WTC11 (cell line): ENCODE data around the gene DSN1. TPM values are rescaled to one million over a fixed set of nuclear protein-coding genes. Genes with fewer than 3 reads are reported as not detected.

Source experiments
- ATAC-seq: fragments of 200-7000 bp; cut with Tn5 transposase; 2 replicates; pipeline ENCODE4 v1.10.0; 2021; ENCODE audit warnings: mild to moderate bottlenecking, moderate library complexity
- CTCF ChIA-PET: fragments of 300-600 bp; sonication (Branson Sonifier 250); formaldehyde crosslinking; loops from one replicate; lab custom pipeline; 2021; ENCODE audit warnings: antibody characterized with exemption; lab: Charles Lee
- POLR2A ChIA-PET: fragments of 350-600 bp; sonication (Branson Sonifier 250); formaldehyde crosslinking; loops from one replicate; lab custom pipeline; 2021; ENCODE audit warnings: antibody characterized with exemption; lab: Charles Lee
- DNase-seq: peaks from one replicate; pipeline ENCODE4 v3.0.0; 2021; ENCODE audit warnings: low spot score
- H3K27ac Mint-ChIP-seq: 2 replicates; pipeline ENCODE4 v1.8.0; 2021; ENCODE audit warnings: mixed read lengths
- H3K27me3 Mint-ChIP-seq: 2 replicates; pipeline ENCODE4 v1.8.0; 2021; ENCODE audit warnings: low read depth, mild to moderate bottlenecking, moderate library complexity, mixed read lengths
- H3K36me3 Mint-ChIP-seq: 2 replicates; pipeline ENCODE4 v1.8.0; 2021; ENCODE audit warnings: mixed read lengths
- H3K4me1 Mint-ChIP-seq: 2 replicates; pipeline ENCODE4 v1.8.0; 2022; ENCODE audit warnings: mixed read lengths
- H3K4me3 Mint-ChIP-seq: 2 replicates; pipeline ENCODE4 v1.8.0; 2021; ENCODE audit warnings: mild to moderate bottlenecking, moderate library complexity, mixed read lengths
- H3K9me3 Mint-ChIP-seq: 2 replicates; pipeline ENCODE4 v1.8.0; 2021; ENCODE audit warnings: mixed read lengths
- ESRRA ChIP-seq: sonication (generic); formaldehyde crosslinking; IDR thresholded peaks from 2 replicates; pipeline ENCODE4 v1.8.1; 2022; ENCODE audit warnings: mild to moderate bottlenecking, missing genetic modification reagents, borderline replicate concordance
- FOXK1 ChIP-seq: sonication (generic); formaldehyde crosslinking; IDR thresholded peaks from 2 replicates; pipeline ENCODE4 v1.8.0; 2022; ENCODE audit warnings: mild to moderate bottlenecking, moderate library complexity, missing genetic modification reagents
- FOXP1 ChIP-seq: sonication (generic); formaldehyde crosslinking; IDR thresholded peaks from 2 replicates; pipeline ENCODE4 v1.8.0; 2022; ENCODE audit warnings: missing genetic modification reagents, mild to moderate bottlenecking, moderate library complexity, borderline replicate concordance
- JAZF1 ChIP-seq: fragments of 250-450 bp; sonication (Bioruptor Pico); IDR thresholded peaks from 2 replicates; pipeline ENCODE4 v1.9.0; 2021; ENCODE audit warnings: moderate library complexity, mild to moderate bottlenecking, inconsistent platforms
- MXD4 ChIP-seq: fragments of 250-450 bp; sonication (Bioruptor Pico); IDR thresholded peaks from 2 replicates; pipeline ENCODE4 v1.8.0; 2021; ENCODE audit warnings: mild to moderate bottlenecking, moderate library complexity, borderline replicate concordance
- NFE2L1 ChIP-seq: sonication (generic); formaldehyde crosslinking; IDR thresholded peaks from 2 replicates; pipeline ENCODE4 v1.8.1; 2023; ENCODE audit warnings: missing genetic modification reagents
- NR1H2 ChIP-seq: sonication (generic); formaldehyde crosslinking; IDR thresholded peaks from 2 replicates; pipeline ENCODE4 v1.9.0; 2021; ENCODE audit warnings: mild to moderate bottlenecking, moderate library complexity, missing genetic modification reagents
- NR3C1 ChIP-seq: sonication (generic); formaldehyde crosslinking; conservative IDR thresholded peaks from 2 replicates; pipeline ENCODE4 v1.8.1; 2023; ENCODE audit warnings: low read depth, mild to moderate bottlenecking, missing genetic modification reagents
- OVOL2 ChIP-seq: fragments of 250-450 bp; sonication (Bioruptor Pico); IDR thresholded peaks from 2 replicates; pipeline ENCODE4 v1.9.0; 2021; ENCODE audit warnings: mild to moderate bottlenecking, borderline replicate concordance
- RELA ChIP-seq: sonication (generic); formaldehyde crosslinking; IDR thresholded peaks from 2 replicates; pipeline ENCODE4 v1.8.1; 2022; ENCODE audit warnings: missing genetic modification reagents, mild to moderate bottlenecking, borderline replicate concordance
- TCF7 ChIP-seq: sonication (generic); formaldehyde crosslinking; IDR thresholded peaks from 2 replicates; pipeline ENCODE4 v1.8.0; 2022; ENCODE audit warnings: mild to moderate bottlenecking, low read depth, missing genetic modification reagents, moderate library complexity
- TEAD4 ChIP-seq: sonication (generic); formaldehyde crosslinking; IDR thresholded peaks from 2 replicates; pipeline ENCODE4 v1.8.0; 2022; ENCODE audit warnings: mild to moderate bottlenecking, missing genetic modification reagents
- TP53 ChIP-seq: sonication (generic); formaldehyde crosslinking; IDR thresholded peaks from 2 replicates; pipeline ENCODE4 v1.8.1; 2023; ENCODE audit warnings: mild to moderate bottlenecking, missing genetic modification reagents
- ZNF263 ChIP-seq: sonication (generic); formaldehyde crosslinking; IDR thresholded peaks from 2 replicates; pipeline ENCODE4 v1.8.1; 2022; ENCODE audit warnings: low read depth, mild to moderate bottlenecking, moderate library complexity, missing genetic modification reagents
- total RNA-seq: library from RNA; stranded (reverse); gene quantifications from 3 replicates; pipeline ENCODE4 v1.2.3, GENCODE V29; 2021
- TF ChIP-seq, protein P1 (sequence below): sonication (generic); formaldehyde crosslinking; IDR thresholded peaks from 2 replicates; pipeline ENCODE4 v1.8.0; 2022; ENCODE audit warnings: mild to moderate bottlenecking, missing genetic modification reagents
- TF ChIP-seq, protein P2 (sequence below): fragments of 250-450 bp; sonication (Bioruptor Pico); IDR thresholded peaks from 2 replicates; pipeline ENCODE4 v1.8.0; 2021; ENCODE audit warnings: mild to moderate bottlenecking
- TF ChIP-seq, protein P3 (sequence below): fragments of 200-600 bp; IDR thresholded peaks from 2 replicates; pipeline ENCODE4 v1.8.0; 2022; ENCODE audit warnings: antibody characterized with exemption
- TF ChIP-seq, protein P4 (sequence below): sonication (generic); formaldehyde crosslinking; IDR thresholded peaks from 2 replicates; pipeline ENCODE4 v1.8.1; 2022; ENCODE audit warnings: mild to moderate bottlenecking, moderate library complexity, missing genetic modification reagents
- TF ChIP-seq, protein P5 (sequence below): fragments of 250-450 bp; sonication (Bioruptor Pico); conservative IDR thresholded peaks from 2 replicates; pipeline ENCODE4 v1.9.0; 2021; ENCODE audit warnings: mild to moderate bottlenecking
- TF ChIP-seq, protein P6 (sequence below): sonication (generic); formaldehyde crosslinking; IDR thresholded peaks from 2 replicates; pipeline ENCODE4 v1.8.1; 2023; ENCODE audit warnings: mild to moderate bottlenecking, missing genetic modification reagents

Gene DSN1
- total RNA-seq, 1 experiment from 2014 or later, result 27.0 TPM

DNA sequence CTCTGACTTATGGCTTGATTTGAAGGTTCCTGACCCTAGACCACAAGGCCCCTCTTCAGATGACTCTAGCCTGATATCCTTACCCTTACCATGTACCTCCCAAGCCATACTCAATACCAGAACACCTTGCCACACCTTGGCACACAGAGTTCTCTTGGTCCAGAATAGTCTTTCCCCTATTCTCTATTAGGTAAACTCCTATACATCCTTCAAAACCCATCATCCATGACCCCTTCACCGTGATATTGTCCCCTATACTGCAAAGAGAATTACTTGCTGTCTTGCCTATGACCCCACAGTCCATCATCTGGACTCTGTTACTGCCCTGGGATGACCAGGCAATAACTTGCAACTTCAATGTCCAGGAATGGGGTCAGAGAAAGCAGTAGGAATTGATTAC lies 31.8 kb upstream of the DSN1 start:
- TF ChIP-seq JAZF1 (CRISPR knock-in tag), result no peak
- TF ChIP-seq, protein P1, sequence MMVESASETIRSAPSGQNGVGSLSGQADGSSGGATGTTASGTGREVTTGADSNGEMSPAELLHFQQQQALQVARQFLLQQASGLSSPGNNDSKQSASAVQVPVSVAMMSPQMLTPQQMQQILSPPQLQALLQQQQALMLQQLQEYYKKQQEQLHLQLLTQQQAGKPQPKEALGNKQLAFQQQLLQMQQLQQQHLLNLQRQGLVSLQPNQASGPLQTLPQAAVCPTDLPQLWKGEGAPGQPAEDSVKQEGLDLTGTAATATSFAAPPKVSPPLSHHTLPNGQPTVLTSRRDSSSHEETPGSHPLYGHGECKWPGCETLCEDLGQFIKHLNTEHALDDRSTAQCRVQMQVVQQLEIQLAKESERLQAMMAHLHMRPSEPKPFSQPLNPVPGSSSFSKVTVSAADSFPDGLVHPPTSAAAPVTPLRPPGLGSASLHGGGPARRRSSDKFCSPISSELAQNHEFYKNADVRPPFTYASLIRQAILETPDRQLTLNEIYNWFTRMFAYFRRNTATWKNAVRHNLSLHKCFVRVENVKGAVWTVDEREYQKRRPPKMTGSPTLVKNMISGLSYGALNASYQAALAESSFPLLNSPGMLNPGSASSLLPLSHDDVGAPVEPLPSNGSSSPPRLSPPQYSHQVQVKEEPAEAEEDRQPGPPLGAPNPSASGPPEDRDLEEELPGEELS (CRISPR knock-in tag), result no peak
- TF ChIP-seq, protein P2, sequence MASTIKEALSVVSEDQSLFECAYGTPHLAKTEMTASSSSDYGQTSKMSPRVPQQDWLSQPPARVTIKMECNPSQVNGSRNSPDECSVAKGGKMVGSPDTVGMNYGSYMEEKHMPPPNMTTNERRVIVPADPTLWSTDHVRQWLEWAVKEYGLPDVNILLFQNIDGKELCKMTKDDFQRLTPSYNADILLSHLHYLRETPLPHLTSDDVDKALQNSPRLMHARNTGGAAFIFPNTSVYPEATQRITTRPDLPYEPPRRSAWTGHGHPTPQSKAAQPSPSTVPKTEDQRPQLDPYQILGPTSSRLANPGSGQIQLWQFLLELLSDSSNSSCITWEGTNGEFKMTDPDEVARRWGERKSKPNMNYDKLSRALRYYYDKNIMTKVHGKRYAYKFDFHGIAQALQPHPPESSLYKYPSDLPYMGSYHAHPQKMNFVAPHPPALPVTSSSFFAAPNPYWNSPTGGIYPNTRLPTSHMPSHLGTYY (CRISPR knock-in tag), result no peak
- no peak for TF ChIP-seq FOXP1 (CRISPR knock-in tag)
- TF ChIP-seq, protein P3, sequence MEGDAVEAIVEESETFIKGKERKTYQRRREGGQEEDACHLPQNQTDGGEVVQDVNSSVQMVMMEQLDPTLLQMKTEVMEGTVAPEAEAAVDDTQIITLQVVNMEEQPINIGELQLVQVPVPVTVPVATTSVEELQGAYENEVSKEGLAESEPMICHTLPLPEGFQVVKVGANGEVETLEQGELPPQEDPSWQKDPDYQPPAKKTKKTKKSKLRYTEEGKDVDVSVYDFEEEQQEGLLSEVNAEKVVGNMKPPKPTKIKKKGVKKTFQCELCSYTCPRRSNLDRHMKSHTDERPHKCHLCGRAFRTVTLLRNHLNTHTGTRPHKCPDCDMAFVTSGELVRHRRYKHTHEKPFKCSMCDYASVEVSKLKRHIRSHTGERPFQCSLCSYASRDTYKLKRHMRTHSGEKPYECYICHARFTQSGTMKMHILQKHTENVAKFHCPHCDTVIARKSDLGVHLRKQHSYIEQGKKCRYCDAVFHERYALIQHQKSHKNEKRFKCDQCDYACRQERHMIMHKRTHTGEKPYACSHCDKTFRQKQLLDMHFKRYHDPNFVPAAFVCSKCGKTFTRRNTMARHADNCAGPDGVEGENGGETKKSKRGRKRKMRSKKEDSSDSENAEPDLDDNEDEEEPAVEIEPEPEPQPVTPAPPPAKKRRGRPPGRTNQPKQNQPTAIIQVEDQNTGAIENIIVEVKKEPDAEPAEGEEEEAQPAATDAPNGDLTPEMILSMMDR, result no peak
- no peak for TF ChIP-seq MXD4 (CRISPR knock-in tag)
- TF ChIP-seq RELA (CRISPR knock-in tag), result no peak
- no peak for TF ChIP-seq NR3C1 (CRISPR knock-in tag)
- TF ChIP-seq NR1H2 (CRISPR knock-in tag), result no peak
- TF ChIP-seq OVOL2 (CRISPR knock-in tag), result no peak
- TF ChIP-seq, protein P4, sequence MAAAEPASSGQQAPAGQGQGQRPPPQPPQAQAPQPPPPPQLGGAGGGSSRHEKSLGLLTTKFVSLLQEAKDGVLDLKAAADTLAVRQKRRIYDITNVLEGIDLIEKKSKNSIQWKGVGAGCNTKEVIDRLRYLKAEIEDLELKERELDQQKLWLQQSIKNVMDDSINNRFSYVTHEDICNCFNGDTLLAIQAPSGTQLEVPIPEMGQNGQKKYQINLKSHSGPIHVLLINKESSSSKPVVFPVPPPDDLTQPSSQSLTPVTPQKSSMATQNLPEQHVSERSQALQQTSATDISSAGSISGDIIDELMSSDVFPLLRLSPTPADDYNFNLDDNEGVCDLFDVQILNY, result no peak
- no peak for TF ChIP-seq ESRRA (CRISPR knock-in tag)
- no peak for TF ChIP-seq TP53 (CRISPR knock-in tag)
- no peak for TF ChIP-seq TCF7 (CRISPR knock-in tag)
- no peak for TF ChIP-seq FOXK1
- TF ChIP-seq NFE2L1 (CRISPR knock-in tag), result no peak
- TF ChIP-seq, protein P5, sequence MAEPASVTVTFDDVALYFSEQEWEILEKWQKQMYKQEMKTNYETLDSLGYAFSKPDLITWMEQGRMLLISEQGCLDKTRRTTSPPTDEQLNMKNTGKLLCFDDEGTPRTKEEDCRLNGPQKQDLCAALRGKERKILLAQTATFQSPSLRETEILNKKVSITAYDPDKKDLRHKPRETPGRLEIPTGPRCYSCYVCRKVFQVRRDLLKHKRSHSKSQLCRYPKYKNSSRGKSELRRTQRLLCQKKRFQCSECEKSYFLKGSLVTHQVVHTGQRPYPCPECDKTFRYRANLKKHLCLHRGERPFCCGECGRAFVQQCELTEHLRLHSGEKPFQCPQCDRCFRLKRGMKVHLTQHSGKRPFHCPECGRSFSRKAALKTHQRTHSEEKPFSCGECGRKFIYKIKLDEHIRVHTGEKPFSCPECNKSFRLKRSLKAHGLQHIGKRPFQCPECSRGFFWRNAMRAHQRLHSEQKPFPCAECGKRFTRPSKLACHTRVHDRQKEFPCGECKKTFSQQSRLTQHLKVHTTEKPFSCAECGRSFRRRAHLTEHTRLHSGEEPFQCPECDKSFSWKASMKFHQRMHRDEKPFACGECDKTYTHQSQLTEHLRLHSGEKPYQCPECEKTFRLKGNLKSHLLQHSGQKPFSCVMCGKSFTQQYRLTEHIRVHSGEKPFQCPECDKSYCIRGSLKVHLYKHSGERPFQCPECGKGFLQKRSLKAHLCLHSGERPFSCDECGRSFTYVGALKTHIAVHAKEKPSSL (CRISPR knock-in tag), result no peak
- TF ChIP-seq TEAD4, result no peak
- no peak for TF ChIP-seq ZNF263 (CRISPR knock-in tag)
- TF ChIP-seq, protein P6, sequence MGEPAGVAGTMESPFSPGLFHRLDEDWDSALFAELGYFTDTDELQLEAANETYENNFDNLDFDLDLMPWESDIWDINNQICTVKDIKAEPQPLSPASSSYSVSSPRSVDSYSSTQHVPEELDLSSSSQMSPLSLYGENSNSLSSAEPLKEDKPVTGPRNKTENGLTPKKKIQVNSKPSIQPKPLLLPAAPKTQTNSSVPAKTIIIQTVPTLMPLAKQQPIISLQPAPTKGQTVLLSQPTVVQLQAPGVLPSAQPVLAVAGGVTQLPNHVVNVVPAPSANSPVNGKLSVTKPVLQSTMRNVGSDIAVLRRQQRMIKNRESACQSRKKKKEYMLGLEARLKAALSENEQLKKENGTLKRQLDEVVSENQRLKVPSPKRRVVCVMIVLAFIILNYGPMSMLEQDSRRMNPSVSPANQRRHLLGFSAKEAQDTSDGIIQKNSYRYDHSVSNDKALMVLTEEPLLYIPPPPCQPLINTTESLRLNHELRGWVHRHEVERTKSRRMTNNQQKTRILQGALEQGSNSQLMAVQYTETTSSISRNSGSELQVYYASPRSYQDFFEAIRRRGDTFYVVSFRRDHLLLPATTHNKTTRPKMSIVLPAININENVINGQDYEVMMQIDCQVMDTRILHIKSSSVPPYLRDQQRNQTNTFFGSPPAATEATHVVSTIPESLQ (CRISPR knock-in tag), result no peak
- ATAC-seq (no peak), DNase-seq (no peak)
- no peak overlapping the region for H3K27ac Mint-ChIP-seq
- H3K9me3 Mint-ChIP-seq, result peaks cover 3% of the 10 kb centered on the region; the same call in 1 of the 2 replicates
- no peak overlapping the region for H3K4me3 Mint-ChIP-seq
- H3K27me3 Mint-ChIP-seq, result no peaks in the 10 kb centered on the region
- no peaks in the 10 kb centered on the region for H3K4me1 Mint-ChIP-seq
- POLR2A ChIA-PET, result no interaction called here
- CTCF ChIA-PET, result interaction anchor here (0.8 to 1.0 kb wide), 3 partner anchors 10 to 83 kb away, joined by 3 to 5 read pairs (median 3); a partner anchor contains a TSS
- H3K36me3 Mint-ChIP-seq, result peaks cover 55% of the 10 kb centered on the region
